Effector CD8-positive, alpha-beta T cell (primary cell): ENCODE measurements around the gene GNAT2.

Experiments used
- DNase-seq: peaks from one replicate; lab custom pipeline; 2025; lab: John Stamatoyannopoulos, UW

Gene GNAT2

DNA sequence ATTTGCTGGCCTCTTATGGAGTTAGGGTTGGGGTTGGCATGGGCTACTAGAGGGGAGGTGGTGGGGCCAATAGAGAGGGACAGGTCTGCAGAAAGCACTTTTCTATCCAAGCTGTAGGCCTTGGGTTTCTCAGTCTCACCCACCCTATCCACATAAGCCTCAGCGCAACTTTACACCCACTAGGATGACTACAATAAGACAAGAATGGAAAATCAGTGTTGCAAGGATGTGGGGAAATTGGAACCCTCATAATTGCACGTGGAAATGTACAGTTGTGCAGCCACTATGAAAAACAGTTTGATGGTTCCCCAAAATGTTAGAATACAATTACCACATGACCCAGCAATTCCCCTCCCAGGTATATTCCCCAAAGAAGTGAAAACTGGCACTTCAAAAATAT lies 22.4 kb upstream of the GNAT2 start:
- DNase-seq: no peak

DNA sequence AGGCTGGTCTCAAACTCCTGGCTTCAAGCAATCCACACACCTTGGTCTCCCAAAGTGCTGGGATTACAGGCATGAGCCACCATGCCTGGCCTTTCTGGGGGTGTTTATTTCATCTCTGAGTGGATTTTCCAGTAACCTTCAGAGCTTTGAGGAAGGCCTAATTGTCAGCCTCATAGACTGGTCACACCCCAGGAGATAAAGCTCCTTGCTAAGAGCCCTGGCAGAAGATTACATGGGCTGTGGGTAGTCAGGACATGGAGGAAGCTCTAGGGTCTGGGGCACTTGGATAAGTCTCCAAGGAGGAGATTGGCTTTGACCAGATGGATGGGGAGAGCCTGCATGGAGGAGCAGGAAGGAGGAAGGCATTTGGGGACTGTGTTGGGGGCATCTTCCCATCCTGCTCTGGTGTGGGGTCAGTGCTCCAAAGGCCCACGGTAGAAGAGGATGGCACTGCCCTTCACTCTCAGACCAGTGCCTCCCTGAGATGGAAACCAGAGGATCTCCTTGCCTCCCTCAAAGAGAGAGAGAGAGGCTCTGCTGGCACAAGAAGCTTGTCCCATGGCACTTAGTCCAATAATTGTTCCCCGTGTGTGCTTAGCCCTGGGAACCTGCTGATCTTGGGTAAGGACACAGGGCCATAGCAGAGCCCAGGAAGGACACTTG lies 21.8 kb upstream of the GNAT2 start:
- no peak for DNase-seq

DNA sequence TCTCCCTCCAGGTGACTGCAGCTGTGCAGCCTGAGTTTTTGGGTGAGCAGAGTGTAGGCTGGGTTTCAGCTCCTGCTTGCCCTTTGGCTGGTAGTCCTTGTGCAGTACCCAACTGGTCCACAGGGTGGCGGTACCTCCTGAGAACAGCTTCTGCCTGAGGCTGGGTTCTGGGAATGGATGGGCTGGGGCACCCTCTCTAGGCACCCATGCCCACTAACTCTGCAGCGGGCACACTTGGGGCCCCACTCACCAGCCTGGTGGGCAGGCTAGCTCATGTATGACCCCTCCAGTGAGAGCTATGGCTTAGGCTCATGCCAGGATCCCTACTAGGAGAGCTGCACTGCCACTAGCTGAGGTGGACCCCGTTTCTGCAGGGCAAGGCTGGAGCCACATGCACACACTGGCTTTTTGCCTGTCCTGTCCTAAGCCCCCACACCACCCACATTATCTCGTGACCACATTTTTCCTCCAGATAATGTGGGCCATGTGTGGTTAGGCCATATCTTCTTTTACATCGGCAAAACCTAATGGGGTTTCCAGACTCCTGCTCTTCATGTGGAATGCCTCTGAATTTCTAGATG lies 21.0 kb upstream of the GNAT2 start:
- DNase-seq: peak; percentile 87

DNA sequence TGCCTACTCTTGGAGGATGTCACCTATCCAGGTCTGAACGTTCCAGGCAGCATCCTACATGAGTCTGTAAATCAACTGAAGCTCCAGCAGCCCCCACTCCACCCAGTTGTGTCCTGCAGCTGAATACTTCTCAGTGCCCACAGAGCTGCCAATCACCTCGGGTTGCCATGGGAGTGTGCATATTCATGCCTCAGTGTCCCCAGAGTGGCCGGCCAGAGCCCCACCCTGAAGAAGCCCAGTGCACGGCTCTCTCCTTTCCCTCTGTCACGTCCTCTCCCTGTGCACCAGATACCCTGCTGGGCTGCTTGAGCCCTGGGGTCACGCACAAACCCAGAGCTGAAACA lies 20.4 kb upstream of the GNAT2 start:
- no peak for DNase-seq

DNA sequence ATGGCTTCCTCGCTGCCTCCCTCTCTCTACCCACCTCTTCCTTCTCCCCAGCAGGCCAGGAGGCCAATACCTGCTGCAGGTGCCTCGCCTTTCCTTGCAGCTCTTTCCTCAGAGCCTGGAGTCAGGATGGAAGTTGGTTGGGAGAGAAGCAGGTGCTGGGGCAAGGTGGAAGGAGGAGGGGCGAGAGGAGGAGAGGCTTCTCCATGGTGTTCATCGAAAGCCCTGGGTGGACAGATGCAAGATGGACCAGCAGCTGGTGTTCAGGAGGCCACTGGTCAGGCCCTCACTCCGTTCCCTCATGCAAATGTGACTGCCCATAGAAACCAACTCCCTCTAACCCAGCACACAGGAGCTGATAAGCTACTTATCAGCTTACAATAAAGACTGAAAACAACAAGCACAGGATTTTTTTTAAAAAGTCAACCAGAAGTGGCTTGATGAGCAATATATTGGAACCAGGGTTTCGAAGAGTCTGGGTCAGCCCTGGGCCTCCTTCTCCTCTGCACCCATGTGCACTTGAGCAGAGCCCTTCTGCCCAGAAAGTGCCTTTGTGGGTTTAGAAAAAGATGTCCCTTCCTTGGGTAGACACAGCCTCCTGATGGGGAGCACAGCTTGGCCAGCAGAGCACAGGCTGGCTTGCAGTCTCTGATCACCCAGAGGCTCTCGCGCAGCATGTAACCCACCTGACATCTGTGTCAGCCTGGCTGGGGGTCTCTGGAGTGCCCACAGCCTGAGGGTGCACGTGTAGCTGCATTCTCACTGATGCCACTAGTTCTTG lies 19.8 kb upstream of the GNAT2 start:
- DNase-seq: no peak

DNA sequence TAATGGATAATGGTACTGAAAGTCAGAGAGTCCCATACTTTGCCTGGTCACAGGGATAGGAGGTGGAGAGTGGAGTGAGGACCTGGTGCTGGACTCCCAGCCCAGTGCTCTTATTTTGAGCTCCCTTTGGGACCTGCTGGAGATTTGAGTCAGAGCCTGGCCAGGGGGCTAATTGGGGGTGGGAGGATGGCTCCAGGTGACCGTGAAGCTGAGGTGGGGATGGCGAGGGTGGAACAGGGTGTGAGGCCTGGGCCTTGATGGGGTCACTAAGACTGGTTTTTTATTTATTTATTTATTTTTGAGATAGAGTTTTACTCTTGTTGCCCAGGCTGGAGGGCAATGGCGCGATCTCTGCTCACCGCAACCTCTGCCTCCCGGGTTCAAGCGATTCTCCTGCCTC lies 18.0 kb upstream of the GNAT2 start:
- no peak for DNase-seq

DNA sequence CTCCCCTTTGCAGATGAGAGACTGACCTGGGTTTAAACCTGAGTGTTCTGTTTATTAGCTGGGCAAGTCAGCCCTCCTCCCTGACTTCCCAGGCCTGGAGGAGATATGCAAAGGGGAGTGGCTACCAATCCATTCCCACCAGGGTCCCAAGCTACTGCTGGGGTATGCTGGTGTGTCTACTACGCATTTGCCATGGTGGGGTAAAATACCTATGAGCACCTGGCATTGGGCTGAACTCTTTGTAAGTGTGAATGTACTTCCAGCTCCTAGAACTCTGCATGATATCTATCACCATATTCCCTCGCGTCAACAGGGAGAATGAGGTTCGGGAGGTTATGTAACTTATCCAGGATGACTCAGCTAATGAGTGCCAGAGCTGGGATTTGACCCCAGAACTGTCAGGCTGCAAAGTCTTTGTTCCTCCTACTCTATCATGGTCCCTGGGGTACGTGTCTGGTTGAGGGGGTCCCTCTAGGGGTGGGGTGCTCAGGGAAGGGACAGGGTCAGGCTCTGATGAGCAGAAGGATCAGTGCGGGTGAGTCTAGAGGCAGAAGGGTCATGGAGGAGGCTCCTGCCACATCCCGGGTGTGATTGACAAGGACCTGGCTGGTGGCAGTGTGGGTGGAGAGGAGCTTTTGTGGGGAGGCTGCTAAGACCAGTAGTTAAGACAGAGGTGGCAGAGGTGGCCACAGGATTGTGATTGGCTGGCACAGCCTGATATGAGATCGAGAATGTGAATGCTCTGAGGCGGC lies 17.0 kb upstream of the GNAT2 start:
- no peak for DNase-seq

DNA sequence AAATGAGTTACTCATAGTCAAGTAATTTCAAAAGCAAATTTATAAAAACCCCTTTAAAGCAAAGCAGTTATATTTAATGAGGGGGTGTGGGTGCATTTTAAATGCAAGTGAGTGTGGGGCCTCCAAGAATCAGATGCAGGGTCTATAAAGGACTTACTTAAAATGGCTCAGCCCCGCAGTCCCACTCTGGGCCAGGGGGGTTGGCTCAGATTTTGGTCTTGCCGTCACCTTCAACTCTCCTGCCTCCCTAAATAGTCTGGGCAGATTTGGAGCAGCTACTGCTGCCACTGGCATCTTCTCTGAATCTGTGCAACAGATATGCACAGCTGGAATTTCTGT lies 16.4 kb upstream of the GNAT2 start:
- no peak for DNase-seq

DNA sequence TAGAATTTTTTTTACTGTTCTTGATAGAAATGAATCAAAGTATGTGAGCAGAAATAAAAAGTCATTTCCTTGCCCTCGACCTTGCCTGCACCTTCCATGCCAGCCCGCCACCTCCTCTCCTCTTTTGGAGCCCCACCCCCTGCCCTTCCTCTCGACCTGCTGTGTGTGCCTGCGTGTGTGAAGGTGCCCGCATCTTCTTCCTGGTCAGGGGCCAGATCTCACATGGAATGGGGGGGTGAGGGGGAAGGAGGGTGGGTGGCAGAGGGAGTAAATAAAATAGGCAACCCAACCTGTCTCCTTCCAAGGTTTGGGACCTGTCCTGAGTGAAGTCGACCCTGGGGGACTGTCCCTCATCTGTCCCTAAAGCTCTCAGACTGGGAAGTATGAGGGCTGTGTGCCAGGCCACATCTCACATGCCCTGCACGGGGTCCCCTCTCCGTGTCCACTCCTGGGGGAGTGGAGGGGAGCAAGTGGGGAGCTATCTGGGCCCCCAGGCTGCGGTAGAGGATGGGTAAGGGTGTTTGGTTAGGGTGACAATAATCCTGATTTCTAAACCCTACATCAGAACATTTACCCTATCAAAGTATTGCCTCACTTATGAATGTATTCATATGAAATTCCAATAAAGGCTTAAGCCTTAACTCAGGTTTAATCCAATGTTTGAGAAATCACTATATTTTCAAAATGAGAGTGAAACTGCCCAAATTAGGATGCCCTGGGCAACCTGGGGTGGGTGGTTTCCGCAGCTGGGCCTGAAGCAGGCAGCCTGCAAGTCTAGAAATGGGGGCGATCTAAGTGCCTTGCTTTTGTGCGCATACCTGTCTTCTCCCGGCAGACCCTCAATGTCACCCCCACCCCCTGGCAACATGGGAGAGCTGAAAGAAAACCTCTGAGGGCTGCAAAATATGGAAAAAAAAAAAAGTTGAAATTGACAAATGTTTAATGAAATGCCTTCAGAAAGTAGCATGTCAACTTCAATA lies 15.6 kb upstream of the GNAT2 start:
- DNase-seq: no peak

DNA sequence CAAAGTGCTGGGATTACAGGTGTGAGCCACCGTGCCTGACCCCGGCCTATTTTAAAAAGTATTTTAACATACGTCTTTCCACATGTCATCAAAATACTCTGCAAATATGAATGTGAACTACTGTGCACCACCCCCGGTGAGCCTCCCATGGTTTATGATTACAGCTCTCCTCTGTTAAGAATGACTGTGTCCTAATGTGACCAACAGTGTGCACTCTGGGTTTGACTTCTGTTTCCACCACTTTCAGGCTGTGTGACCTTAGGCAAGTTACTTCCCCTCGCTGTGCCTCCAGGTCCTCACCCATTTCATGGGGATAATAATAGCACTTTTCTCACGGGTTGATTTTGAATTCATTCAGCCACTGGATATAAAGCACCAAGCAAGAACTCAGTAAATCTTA lies 14.9 kb upstream of the GNAT2 start:
- DNase-seq: no peak

DNA sequence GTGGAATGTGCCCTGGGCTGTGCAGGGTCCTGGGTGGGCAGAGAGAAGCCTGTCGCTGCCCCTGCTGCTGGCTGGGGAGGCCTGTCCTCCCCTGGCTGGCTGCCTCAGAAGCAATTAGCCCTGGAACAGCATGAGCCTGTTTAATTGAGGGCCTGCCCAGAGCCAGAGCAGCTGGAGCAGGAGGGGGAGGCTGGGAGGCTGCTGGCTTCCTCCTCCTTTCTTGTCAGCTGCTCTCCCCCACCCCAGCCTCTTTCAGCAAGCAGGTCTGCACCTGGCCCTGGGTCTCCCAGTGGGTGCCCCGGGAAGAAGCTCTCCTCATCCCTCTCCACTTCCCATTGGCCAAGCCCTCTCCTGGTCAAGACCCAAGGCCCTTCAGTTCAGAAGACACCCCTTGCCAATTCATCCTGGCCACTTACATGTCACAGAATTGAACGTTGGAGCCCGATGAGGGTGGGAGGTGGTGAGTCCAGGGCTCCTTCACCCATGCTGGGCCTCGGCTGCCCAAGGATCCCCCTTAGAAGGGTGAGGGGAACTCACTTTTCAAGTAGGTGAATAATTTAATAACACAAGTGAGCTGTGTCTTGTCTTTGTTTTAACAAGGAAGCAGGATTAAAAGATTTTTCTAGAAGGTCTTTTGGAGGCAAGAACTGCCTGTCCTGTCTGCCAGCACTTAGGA lies 13.4 kb upstream of the GNAT2 start:
- no peak for DNase-seq

DNA sequence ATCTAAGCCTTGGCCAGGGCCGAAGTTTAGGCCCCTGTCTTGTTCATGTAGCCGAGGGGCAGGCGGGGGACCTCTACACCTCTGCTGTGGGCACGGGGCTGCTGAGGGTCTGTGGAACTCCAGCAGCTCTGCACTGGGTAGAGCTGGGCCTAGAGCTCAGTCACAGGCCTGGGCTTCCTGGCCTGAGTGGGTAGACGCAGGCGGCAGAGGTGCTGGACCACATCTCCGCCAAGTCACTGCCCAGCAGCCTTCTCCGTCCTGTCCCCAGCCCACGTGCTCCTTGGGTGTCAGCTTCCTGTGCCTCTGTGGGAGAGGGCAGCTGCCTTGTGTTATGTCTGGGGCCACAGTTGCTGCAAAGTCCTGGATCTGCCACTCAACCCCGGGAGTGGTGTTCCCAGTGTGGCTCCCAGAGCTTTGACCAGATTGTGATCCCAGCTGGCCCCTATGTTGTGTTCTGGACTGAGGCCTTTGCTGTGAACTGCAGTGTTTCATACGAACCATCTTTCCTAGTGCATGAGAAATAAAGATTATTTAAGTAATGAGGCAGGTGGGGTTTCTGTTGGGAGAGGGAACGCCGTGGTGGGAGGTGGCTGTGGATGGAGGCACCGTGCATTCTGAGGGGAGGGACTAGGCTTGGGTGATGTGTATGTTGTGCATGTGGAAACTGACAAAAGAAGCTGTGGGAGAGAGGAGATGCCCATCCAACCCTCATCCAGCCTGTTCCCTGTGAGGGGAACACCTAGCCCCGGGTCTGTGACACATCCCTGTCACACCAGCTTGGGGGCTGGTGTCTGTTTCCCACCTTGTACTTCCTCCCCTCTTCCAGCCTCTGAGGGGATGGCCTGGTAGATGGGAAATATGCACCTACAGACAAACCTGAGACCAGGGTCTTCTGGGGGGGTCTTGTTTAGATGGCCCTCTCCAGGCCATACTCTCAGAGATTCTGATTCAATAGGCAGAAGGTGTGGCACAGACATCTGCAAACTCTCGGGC lies 12.4 kb upstream of the GNAT2 start:
- DNase-seq: no peak

DNA sequence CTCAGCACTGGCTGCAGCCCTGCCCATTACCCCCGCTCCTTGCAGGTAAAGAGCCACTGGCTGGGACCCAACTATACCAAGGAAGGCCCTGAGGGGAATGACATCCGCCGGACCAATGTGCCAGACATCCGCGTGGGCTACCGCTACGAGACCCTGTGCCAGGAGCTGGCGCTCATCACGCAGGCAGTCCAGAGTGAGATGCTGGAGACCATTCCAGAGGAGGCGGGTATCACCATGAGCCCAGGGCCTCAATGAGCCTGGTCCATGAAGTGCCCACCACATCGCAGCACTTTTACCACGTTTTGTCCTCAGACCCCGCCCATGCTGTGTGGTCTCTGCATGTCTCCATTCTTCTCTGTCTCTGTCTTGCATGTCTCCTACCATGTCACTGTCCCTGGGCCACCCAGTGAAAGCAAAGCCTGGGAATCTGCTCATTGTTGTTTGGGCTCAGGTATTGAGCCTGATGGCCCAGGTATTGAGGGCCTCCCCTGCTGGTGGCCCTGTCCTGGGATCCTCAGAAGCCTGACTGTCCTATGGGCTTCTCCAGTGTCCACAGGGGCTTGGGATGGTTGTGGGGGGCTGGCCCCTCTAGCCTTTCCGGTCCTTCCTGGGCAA lies 11.6 kb upstream of the GNAT2 start:
- no peak for DNase-seq

DNA sequence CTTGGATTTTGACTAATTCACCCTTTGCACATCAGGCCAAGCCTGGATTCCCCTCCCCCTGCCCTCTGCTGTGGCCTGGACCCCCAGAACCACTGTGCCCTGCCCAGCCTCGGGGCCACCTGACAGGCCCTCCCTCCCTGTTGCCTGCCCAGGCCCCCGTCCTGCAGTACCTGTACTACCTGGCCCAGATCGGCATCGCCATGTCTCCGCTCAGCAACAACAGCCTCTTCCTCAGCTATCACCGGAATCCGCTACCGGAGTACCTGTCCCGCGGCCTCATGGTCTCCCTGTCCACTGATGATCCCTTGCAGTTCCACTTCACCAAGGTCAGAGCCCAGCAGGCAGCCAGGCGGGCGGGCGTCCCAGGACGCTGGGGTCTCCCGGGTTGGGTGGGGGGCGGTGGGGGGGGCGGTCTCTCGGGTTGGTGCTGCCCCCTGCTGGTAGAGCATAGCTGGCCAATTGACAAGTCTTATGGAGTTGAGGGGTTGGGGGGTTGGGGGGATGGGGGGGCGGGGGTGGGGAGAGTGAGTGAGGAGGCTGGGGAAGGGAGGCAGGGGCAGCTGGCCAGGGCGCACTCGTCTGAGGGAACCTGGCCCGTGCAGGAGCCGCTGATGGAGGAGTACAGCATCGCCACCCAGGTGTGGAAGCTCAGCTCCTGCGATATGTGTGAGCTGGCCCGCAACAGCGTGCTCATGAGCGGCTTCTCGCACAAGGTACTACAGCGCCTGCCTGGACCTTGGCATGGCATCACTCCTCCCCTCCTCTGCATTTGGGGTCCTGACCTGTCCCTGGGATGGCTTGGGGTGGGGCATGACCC lies 10.9 kb upstream of the GNAT2 start:
- DNase-seq: peak; percentile 28

DNA sequence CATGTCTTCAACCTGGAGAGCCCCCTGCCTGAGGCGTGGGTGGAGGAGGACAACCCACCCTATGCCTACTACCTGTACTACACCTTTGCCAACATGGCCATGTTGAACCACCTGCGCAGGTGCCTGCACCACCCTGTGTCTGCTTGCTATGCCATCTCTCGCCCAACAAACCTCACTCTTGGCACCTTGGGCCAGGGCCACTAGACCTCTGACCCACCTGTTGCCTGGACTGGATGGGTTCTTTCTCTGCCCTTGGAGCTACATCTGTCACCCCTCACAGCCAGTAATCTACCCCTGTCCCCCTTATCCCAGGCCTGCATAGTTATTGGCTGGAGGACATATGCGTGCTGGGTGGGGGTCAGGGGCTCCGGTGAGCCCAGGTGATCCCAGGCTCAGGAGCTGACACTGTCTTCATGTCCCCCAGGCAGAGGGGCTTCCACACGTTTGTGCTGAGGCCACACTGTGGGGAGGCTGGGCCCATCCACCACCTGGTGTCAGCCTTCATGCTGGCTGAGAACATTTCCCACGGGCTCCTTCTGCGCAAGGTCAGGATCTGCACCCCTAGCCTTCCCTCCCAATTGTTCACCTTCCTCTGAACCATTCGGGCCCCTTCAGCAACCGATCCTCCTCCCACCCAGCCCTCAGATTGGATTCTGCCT lies 10.1 kb upstream of the GNAT2 start:
- no peak for DNase-seq

DNA sequence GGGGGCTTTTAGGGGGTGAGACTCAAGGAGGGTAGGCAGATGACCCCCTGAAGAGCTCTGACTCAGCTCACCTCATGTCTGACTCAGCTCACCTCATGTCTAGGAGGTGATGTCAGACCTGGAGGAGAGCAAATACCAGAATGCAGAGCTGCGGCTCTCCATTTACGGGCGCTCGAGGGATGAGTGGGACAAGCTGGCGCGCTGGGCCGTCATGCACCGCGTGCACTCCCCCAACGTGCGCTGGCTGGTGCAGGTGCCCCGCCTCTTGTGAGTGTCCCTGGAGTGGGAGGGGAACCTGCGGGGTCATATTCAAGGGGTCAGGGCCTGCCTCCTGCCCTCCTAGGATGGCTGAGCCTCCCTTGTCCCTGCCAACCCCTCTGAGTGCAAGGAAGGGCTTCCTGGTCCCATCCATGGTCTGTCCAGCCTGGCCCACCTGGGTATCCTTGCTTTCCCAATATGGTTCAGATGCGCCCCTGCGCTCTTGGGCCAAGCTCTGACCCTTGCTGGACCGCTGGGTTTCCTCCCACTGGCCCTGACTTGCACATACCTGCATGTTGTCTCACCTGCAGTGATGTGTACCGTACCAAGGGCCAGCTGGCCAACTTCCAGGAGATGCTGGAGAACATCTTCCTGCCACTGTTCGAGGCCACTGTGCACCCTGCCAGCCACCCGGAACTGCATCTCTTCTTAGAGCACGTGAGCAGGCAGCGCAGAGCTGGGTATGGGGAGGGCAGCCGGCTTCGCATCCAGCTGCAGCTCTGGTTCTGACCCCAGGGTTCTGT lies 9.3 kb upstream of the GNAT2 start:
- no peak for DNase-seq
